Measurements from ENCODE around the gene HAGHL. TPM values are rescaled to one million over a fixed set of nuclear protein-coding genes. Genes with fewer than 3 reads are reported as not detected.

The HAGHL gene
- total and polyA plus RNA-seq, 4 donors, result 7.4 to 51.1 (median 31.8) TPM

DNA sequence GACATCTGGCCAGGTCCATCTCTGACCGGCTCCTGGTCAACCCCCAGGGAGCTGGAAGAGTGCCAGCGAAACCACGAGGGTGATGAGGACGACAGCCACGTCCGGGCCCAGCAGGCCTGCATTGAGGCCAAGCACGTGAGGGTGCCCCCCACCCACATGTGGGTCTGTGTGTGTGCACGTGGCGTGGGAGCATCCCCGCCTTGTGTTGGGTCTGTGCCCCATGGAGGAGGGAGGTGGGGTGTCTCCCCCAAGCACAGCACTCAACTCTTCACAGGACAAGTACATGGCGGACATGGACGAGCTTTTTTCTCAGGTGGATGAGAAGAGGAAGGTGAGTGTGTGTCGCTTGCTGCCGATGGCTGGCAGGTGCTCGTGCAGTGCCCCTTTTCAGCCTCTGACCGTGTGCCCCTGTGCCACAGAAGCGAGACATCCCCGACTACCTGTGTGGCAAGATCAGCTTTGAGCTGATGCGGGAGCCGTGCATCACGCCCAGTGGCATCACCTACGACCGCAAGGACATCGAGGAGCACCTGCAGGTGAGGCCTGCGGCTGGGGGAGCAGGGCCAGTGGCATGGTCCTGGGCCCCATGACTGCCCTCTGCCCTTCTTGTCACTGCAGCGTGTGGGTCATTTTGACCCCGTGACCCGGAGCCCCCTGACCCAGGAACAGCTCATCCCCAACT lies 45.0 kb upstream of the HAGHL start:
- Histone ChIP-seq H3K27me3 (ENCODE audit: control insufficient read depth, insufficient read depth, low read length) (peaks cover 3% of the 10 kb centered on the region), H3K4me1 (ENCODE audit: control insufficient read depth, insufficient read depth, low read length) (peaks cover 77% of the 10 kb centered on the region), H3K9me3 (ENCODE audit: control insufficient read depth, insufficient read depth, low read length) (no peaks in the 10 kb centered on the region), H3K36me3 (ENCODE audit: control insufficient read depth, insufficient read depth, low read length) (peaks cover 80% of the 10 kb centered on the region), H3K27ac (ENCODE audit: low read depth, low read length) (no peak overlapping the region), H3K4me3 (ENCODE audit: low read depth, low read length) (peak overlapping the region; percentile 61)
- 83% methylated on average over 28 of the region's 28 CpGs for WGBS (ENCODE audit: insufficient coverage)
- DNase-seq (ENCODE audit: low read depth in 4 of 6, low spot score in 6 of 6), result no peak

DNA sequence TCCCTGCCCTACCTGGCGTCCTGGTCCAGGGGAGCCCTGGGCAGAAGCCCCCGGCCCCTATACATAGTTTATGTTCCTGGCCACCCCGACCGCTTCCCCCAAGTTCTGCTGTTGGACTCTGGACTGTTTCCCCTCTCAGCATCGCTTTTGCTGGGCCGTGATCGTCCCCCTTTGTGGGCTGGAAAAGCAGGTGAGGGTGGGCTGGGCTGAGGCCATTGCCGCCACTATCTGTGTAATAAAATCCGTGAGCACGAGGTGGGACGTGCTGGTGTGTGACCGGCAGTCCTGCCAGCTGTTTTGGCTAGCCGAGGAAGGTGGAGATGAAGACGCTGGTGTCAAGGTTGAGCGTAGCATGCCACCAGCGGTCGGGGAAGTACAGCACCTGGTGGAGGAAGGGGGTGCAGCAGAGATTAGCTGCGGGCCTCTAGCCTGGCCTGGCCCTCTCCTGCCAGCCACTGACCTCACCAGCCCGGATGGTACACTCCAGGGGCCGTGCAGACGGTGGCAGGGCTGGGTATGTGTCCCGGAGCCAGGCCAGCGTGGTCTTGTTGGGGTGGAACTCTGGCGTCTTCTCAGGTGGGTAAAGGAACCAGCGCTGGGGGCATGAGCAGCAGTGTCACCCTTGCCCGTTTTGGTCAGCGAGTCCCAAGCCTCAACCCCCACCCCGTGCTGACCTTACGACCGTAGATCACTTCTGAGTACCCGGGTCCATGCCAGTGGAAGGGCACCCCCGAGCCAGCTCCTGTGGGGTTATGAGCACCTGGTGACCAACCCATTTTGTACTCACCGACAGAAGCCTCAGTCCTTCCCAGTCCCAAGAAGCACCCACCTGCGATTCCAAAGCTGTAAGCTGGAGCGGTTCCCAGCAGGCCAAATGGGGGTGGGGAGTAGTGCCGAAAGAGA lies 44.2 kb upstream of the HAGHL start:
- peaks cover 80% of the 10 kb centered on the region for H3K36me3 ChIP-seq (ENCODE audit: control insufficient read depth, insufficient read depth, low read length)
- 88% methylated on average over 33 of the region's 36 CpGs for WGBS (ENCODE audit: insufficient coverage)
- no peak overlapping the region for H3K27ac ChIP-seq (ENCODE audit: low read depth, low read length)

DNA sequence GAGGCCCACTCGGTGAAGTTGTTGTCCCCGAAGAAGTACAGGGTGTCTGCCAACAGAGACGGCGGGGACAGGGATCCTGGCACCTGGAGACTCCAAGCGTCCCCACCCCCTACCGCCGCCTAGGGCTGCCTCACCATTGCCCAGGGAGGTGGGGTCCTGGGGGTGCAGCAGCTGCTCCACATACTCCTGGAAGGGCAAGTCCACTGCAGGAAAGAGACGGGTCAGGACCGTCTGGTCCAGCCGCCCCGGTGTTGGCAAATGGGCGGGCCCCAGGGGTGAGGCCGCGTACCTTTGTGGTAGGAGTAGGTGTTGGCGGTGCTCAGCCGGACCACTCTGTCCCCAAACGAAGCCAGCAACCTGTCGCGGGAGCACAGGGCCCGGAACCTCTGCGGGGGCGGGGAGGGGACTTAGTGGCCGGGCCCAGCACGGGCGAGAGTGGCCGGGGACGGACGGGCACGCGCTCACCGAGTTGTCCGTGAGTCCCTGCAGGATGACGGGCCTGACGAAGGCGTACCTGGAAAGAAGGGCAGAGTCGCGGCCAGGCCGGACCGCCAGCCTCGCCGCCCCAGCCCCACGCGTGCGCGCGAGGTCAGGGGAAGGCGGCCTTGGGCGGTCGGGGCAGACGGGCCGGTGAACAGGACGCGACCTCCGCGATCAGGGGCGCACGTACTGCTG lies 43.4 kb upstream of the HAGHL start:
- Histone ChIP-seq H3K9me3 (ENCODE audit: control insufficient read depth, insufficient read depth, low read length) (no peaks in the 10 kb centered on the region), H3K4me3 (ENCODE audit: low read depth, low read length) (peak overlapping the region; percentile 33), H3K4me1 (ENCODE audit: control insufficient read depth, insufficient read depth, low read length) (peaks cover 72% of the 10 kb centered on the region), H3K27me3 (ENCODE audit: control insufficient read depth, insufficient read depth, low read length) (no peaks in the 10 kb centered on the region), H3K27ac (ENCODE audit: low read depth, low read length) (no peak overlapping the region), H3K36me3 (ENCODE audit: control insufficient read depth, insufficient read depth, low read length) (peaks cover 80% of the 10 kb centered on the region)
- DNase-seq (ENCODE audit: low read depth in 4 of 6, low spot score in 6 of 6), result no peak
- WGBS (ENCODE audit: insufficient coverage), result 16% methylated on average over 57 of the region's 57 CpGs

More for the DNA sequence above, 44.2 kb upstream of the HAGHL start:
- Histone ChIP-seq H3K9me3 (ENCODE audit: control insufficient read depth, insufficient read depth, low read length) (no peaks in the 10 kb centered on the region), H3K4me3 (ENCODE audit: low read depth, low read length) (no peak overlapping the region), H3K27me3 (ENCODE audit: control insufficient read depth, insufficient read depth, low read length) (no peaks in the 10 kb centered on the region), H3K4me1 (ENCODE audit: control insufficient read depth, insufficient read depth, low read length) (peaks cover 73% of the 10 kb centered on the region)
- DNase-seq (ENCODE audit: low read depth in 4 of 6, low spot score in 6 of 6), result no peak

DNA sequence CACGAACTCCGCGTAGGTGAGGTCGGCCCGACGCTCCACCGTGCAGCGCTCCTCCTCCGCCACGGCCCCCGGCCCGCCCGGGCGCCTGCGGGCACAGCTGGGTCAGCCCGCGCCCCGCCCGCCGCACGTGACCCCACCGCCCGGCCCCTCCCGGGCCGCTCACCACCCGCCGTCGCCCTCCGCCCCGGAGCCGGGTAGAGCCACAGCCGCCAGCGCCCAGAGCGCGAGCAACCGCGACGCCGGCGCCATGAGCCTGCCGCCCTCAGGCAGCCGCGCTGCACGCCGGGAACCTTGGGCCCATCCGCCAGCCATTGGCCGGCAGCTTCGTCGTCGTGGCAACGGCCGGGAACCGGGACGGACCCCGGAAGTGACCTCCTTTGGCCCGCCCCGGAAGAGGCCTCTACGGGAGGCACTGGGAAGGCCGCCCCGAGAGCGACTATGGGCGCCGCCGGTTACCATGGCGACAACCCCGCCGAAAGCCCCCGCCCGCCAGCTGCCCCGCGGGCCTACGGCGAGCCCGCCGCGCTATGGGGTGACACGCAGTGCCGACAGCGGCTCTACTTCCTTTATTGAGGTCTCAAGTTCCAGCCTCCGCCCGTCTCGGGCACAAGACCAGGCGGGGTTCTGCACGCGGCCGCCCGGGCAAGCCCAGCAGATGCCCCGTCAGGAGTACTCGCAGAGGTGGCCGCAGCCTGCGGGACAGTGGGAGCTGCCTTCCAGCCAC lies 42.7 kb upstream of the HAGHL start, which contains the start of gene JMJD8:
Gene JMJD8, minus strand, starts transcription at position 264 of the 724 bp plus-strand sequence. Its CDS starts 15 bp downstream, at position 249.
- DNase-seq (ENCODE audit: low read depth in 4 of 6, low spot score in 6 of 6), result peak; percentile 80 to 98 (median 88)
- Histone ChIP-seq H3K36me3 (ENCODE audit: control insufficient read depth, insufficient read depth, low read length) (peaks cover 81% of the 10 kb centered on the region), H3K4me3 (ENCODE audit: low read depth, low read length) (peak within 1 kb of the TSS; percentile 40), H3K9me3 (ENCODE audit: control insufficient read depth, insufficient read depth, low read length) (no peaks in the 10 kb centered on the region), H3K4me1 (ENCODE audit: control insufficient read depth, insufficient read depth, low read length) (peaks cover 72% of the 10 kb centered on the region), H3K27ac (ENCODE audit: low read depth, low read length) (peak within 1 kb of the TSS; percentile 69), H3K27me3 (ENCODE audit: control insufficient read depth, insufficient read depth, low read length) (no peaks in the 10 kb centered on the region)
- WGBS (ENCODE audit: insufficient coverage), result 3% methylated on average over 91 of the region's 91 CpGs

DNA sequence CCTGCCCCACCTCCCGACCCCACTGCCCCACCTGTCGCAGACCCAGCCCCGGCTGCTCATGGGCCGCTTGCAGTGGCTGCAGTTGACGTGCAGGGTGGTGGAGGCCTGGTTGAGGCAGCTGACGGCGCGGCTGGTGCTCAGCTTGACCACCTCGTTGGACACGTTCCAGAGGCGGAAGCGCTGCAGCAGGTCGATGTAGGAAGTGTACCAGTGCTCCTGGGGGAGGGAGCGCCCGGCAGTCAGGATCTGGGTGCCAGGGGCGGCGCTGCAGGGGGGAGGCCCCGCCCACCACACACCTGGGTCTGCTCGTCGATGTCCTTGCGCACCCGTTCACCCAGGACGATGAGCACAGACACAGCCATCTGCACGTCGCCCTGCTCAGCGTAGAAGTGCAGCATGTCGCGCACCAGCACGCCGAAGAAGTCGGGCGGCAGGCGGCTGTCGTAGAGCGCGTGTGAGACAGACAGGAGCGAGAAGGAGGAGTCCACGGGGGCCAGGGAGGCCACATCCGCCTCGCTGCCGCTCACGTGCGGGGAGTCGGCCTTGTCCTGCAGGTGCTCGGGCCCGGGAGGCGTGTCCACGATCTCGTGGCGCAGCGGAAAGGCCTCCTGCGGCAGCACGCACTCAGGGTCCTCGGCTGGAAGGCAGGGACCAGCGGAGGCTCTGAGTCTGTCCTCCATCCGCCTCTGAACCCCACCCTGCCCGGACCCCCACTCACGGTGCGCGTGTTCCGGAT lies 41.8 kb upstream of the HAGHL start:
- Histone ChIP-seq H3K27ac (ENCODE audit: low read depth, low read length) (no peak overlapping the region), H3K27me3 (ENCODE audit: control insufficient read depth, insufficient read depth, low read length) (no peaks in the 10 kb centered on the region), H3K4me1 (ENCODE audit: control insufficient read depth, insufficient read depth, low read length) (peaks cover 75% of the 10 kb centered on the region), H3K9me3 (ENCODE audit: control insufficient read depth, insufficient read depth, low read length) (no peaks in the 10 kb centered on the region), H3K4me3 (ENCODE audit: low read depth, low read length) (no peak overlapping the region), H3K36me3 (ENCODE audit: control insufficient read depth, insufficient read depth, low read length) (peaks cover 84% of the 10 kb centered on the region)
- no peak for DNase-seq (ENCODE audit: low read depth in 4 of 6, low spot score in 6 of 6)
- 95% methylated on average over 61 of the region's 61 CpGs for WGBS (ENCODE audit: insufficient coverage)

DNA sequence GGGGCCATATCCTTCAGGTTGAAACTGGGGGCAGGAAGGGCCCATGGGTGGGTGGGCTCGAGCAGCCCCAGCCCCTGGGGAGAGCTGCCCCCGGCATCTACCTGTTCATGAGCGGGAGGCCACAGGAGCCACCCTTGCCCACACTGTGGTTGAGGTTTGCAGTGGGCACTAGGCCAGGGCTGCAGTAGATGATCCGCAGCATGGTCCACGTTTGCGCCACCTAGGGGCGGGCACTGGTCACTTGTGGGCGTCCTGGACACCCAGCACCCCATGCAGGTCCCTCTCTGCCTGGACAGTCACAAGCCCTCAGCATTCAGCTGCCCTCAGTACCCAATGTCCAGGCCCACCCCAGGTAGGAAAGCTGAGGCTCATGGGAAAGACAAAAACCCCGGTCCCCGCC lies 40.9 kb upstream of the HAGHL start:
- Histone ChIP-seq H3K4me3 (ENCODE audit: low read depth, low read length) (no peak overlapping the region), H3K4me1 (ENCODE audit: control insufficient read depth, insufficient read depth, low read length) (peaks cover 78% of the 10 kb centered on the region), H3K9me3 (ENCODE audit: control insufficient read depth, insufficient read depth, low read length) (no peaks in the 10 kb centered on the region), H3K27ac (ENCODE audit: low read depth, low read length) (no peak overlapping the region), H3K27me3 (ENCODE audit: control insufficient read depth, insufficient read depth, low read length) (no peaks in the 10 kb centered on the region), H3K36me3 (ENCODE audit: control insufficient read depth, insufficient read depth, low read length) (peaks cover 80% of the 10 kb centered on the region)
- DNase-seq (ENCODE audit: low read depth in 4 of 6, low spot score in 6 of 6), result no peak
- WGBS (ENCODE audit: insufficient coverage), result 77% methylated on average over 10 of the region's 10 CpGs

DNA sequence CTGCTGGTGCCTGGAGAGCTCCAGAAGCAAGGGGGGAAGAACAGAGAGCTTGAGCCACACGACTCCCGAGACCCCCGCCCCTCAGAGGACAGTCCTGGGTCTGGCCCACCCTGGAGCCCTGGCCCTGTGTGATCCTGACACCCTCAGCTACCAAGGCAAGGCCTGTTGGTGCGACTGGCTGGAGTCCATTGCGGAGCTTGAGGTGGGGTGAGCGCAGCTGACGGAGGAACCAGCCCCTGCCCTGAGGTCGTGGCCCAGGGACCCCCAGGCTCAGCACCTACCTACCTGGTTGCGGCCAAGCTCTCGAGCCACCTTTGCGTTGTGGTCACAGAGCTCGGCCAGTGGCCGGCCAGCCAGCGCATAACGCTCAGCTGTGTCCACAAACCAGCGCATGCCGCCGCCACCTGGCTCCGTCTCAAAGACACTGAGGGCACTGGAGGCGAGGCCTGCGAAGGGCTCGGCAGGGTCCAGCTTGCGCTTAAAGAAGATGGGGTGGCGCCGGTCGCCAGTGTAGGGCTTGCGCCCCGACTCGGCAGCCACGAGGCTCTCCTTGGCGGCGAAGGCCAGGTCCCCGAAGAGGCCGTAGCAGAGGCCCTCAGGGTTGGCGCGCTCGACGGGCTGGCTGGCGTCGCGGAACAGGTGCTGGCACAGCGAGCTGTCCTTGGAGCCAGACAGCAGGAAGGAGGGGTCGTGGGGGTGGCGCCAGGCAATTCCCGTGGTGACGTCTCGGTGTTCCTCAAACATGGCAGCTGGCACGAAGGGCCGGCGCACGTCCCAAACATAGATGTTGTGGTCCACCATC lies 40.2 kb upstream of the HAGHL start:
- Histone ChIP-seq H3K4me1 (ENCODE audit: control insufficient read depth, insufficient read depth, low read length) (peaks cover 71% of the 10 kb centered on the region), H3K27ac (ENCODE audit: low read depth, low read length) (no peak overlapping the region), H3K9me3 (ENCODE audit: control insufficient read depth, insufficient read depth, low read length) (no peaks in the 10 kb centered on the region), H3K4me3 (ENCODE audit: low read depth, low read length) (no peak overlapping the region), H3K36me3 (ENCODE audit: control insufficient read depth, insufficient read depth, low read length) (peaks cover 73% of the 10 kb centered on the region), H3K27me3 (ENCODE audit: control insufficient read depth, insufficient read depth, low read length) (no peaks in the 10 kb centered on the region)
- WGBS (ENCODE audit: insufficient coverage), result 95% methylated on average over 51 of the region's 51 CpGs
- no peak for DNase-seq (ENCODE audit: low read depth in 4 of 6, low spot score in 6 of 6)

DNA sequence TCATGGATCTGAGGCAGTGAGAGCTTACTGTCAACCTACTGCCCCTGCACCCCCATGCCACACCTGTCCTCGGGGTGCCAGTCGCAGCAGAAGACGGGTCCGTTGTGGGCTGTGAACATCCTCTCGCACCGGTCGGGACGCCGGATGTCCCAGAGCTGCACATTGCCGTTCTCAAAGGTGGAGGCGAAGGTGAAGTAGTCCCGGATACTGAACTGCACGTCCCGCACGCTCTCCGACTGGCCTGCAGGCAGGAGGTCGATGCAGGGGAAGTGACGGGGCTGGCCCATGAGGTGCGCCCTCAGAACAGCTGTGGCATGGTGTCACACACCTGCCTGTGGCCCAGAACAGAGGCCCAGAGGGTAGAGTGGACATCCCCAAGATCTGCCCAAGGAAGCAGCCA lies 39.4 kb upstream of the HAGHL start:
- H3K4me3 ChIP-seq (ENCODE audit: low read depth, low read length), result no peak overlapping the region
- no peak for DNase-seq (ENCODE audit: low read depth in 4 of 6, low spot score in 6 of 6)
- H3K36me3 ChIP-seq (ENCODE audit: control insufficient read depth, insufficient read depth, low read length), result peaks cover 65% of the 10 kb centered on the region
- H3K27me3 ChIP-seq (ENCODE audit: control insufficient read depth, insufficient read depth, low read length), result peaks cover under 1% of the 10 kb centered on the region
- peaks cover 63% of the 10 kb centered on the region for H3K4me1 ChIP-seq (ENCODE audit: control insufficient read depth, insufficient read depth, low read length)
- H3K27ac ChIP-seq (ENCODE audit: low read depth, low read length), result no peak overlapping the region
- WGBS (ENCODE audit: insufficient coverage), result 91% methylated on average over 19 of the region's 19 CpGs
- H3K9me3 ChIP-seq (ENCODE audit: control insufficient read depth, insufficient read depth, low read length), result no peaks in the 10 kb centered on the region

All from spinal cord (tissue), 10 donors.